GM19238 (cell line): ENCODE data around the gene EYS.

ENCODE experiments used
- DNase-seq: peaks from one replicate; pipeline ENCODE4 v3.0.0; 2011; ENCODE audit warnings: low spot score; ENCODE audit not compliant: insufficient read length

The EYS gene

GRCh38 chr6:64630901-64631300, 1076.1 kb downstream of the EYS start:
- no peak for DNase-seq

- DNase-seq = no peak
These were observed 1084.1 kb downstream of the EYS start for GRCh38 chr6:64622944-64623343.

GRCh38 chr6:64602993-64603392, 1104.0 kb downstream of the EYS start:
- no peak for DNase-seq

- DNase-seq = no peak
These were observed 1115.4 kb downstream of the EYS start for GRCh38 chr6:64591676-64592036.

GRCh38 chr6:64590965-64591675, 1115.9 kb downstream of the EYS start:
- no peak for DNase-seq

- no peak for DNase-seq
These were observed 1117.1 kb downstream of the EYS start for GRCh38 chr6:64589961-64590360.

GRCh38 chr6:64580346-64580745, 1126.7 kb downstream of the EYS start:
- no peak for DNase-seq

- DNase-seq = no peak
These were observed 1153.7 kb downstream of the EYS start for GRCh38 chr6:64553249-64553786.

GRCh38 chr6:64547594-64548268, 1159.3 kb downstream of the EYS start:
- DNase-seq = no peak

GRCh38 chr6:64539917-64540316, 1167.1 kb downstream of the EYS start:
- no peak for DNase-seq

GRCh38 chr6:64538722-64539121, 1168.3 kb downstream of the EYS start:
- DNase-seq = no peak

- no peak for DNase-seq
These were observed 1179.1 kb downstream of the EYS start for GRCh38 chr6:64527899-64528298.

GRCh38 chr6:64522859-64523258, 1184.2 kb downstream of the EYS start:
- no peak for DNase-seq

- no peak for DNase-seq
These were observed 1187.0 kb downstream of the EYS start for GRCh38 chr6:64520050-64520449.

- no peak for DNase-seq
These were observed 1190.6 kb downstream of the EYS start for GRCh38 chr6:64516393-64516792.

- DNase-seq = no peak
These were observed 1199.4 kb downstream of the EYS start for GRCh38 chr6:64507661-64508060.

GRCh38 chr6:64505312-64505711, 1201.7 kb downstream of the EYS start:
- no peak for DNase-seq

- DNase-seq = no peak
These were observed 1202.5 kb downstream of the EYS start for GRCh38 chr6:64504503-64504902.

GRCh38 chr6:64502801-64503200, 1204.2 kb downstream of the EYS start:
- no peak for DNase-seq

- no peak for DNase-seq
These were observed 1209.4 kb downstream of the EYS start for GRCh38 chr6:64497634-64498033.

- no peak for DNase-seq
These were observed 1217.3 kb downstream of the EYS start for GRCh38 chr6:64489763-64490162.

GRCh38 chr6:64486578-64487351, 1220.3 kb downstream of the EYS start:
- no peak for DNase-seq
